ENCODE measurements around the gene SPSB2.

The SPSB2 gene

DNA sequence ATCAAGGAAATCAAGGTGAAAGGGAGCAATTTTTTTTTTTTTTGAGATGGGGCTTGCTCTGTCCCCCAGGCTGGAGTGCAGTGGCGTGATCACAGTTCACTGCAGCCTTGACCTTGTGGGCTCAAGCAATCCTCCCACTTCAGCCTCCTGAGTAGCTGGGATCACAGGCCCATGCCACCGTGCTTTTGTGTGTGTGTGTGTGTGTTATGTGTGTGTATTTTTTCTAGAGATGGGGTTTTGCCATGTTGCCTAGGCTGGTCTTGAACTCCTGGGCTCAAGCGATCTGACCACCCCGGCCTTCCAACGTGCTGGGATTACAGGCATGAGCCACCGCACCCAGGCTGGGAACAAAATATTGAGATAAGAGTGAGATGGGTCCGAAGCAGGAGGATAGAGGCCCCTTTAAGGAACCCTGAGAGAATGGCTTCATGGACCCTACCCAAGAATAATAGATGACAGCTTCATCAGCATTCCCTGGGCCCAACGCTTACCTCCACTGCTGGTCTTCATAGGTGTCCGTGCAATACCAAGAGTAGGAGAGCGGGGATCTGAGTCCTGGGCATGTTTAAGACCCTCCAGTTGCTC is 23.0 kb downstream of the SPSB2 start:
- DNase-seq: no peak

DNA sequence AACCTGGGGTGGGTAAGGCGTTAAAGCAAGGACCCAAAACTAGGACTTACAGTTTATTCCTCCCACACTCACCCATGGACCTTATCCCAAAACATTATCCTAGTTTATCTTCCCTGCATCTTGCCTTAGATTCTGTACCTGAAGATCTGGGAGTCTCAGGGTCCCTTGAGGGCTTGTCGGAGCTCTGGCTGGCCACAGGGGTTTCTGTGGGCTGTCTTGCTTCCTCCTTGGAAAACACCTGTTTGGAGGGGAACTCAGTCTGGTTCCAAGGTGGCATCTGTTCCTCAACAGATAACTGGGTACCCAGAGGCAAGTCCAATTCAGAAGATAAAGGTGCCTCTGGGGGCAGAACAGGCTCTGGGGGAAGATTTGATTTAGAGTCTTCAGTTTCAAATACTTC is 23.7 kb downstream of the SPSB2 start:
- no peak for DNase-seq

DNA sequence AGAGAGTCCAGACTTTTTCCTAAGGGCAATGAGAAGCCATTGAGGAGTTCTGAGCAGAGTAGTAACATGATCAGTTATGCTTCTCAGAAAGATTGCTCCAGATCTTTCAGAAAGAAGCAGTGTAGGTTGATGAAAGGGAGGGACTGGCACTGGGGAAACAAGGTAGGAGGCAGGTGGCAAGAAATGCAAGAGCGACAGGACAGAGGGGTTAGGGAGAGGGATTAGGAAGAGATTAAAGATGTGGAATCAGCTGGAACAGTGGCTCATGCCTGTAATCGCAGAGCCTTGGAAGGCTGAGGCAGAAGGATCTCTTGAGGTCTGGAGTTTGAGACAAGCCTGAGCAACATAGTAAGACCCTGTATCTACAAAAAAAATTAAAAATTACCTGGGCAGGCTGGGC is 25.4 kb downstream of the SPSB2 start:
- no peak for DNase-seq

DNA sequence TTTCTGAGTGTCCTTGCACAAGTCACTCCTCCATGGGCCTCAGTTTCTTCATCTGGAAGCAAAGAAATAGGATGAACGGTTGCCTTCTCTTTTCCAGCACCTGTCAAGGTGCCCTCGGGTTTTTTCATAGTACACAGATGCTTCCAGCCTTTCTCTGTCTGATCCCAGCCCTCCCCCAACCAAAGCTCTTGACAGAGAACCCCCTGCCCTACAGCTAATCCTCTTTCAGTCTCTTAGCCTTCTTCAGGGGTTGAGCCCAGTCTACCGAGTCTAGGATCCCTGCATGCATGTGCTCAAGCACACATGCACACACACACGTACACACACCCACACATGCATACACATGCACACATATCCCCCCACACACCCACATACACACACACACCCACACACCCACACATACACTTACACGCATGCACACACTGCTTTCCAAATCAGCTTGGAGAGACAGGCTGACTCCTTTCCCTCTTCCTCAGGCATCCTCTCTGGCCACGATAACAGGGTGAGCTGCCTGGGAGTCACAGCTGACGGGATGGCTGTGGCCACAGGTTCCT is 26.7 kb downstream of the SPSB2 start:
- no peak for DNase-seq

GRCh38 chr12:6845395-6845794 is 27.7 kb downstream of the SPSB2 start:
- no peak for DNase-seq

- no peak for DNase-seq
Measured at GRCh38 chr12:6843118-6843902, 29.8 kb downstream of the SPSB2 start.

- DNase-seq: no peak
Measured at GRCh38 chr12:6842075-6842474, 31.0 kb downstream of the SPSB2 start.

DNA sequence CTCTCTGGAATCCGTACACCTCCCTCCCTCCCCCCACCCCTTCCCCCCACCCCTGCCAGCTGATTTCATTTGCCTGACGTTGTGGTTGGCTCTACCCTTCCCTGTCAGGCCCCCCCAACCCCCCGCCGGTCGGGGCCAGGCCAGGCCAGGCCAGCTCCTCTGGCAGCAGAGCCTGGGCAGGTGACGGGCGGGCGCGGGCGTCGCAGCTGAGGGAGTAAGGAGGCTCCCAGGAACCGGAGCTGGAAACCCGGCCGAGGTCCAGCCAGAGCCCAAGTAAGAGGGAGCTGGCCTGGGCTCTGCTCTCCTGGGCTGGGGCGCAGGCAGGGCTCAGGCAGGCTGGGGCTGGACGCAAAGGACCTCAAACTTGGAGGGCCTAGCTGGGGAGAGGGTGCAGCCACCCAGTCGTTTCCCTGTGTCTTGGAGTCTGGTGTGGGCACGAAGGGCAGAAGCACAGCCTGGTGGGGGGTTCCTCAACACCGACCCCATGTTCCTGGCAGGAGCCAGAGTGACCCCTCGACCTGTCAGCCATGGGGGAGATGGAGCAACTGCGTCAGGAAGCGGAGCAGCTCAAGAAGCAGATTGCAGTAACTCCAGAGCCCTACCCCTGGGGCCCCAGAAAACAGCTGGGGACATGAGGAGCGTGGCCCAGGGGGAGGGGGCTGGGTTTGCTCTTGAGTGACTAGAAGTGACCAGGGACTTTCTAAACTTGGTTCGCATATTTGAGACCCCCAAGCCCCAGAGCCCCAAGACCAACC is 32.2 kb downstream of the SPSB2 start, which contains the start of gene GNB3:
Gene GNB3 (plus strand): TSS at position 165 of the 755 bp plus-strand sequence. CDS start 363 bp downstream, at position 528.
- DNase-seq: no peak

DNA sequence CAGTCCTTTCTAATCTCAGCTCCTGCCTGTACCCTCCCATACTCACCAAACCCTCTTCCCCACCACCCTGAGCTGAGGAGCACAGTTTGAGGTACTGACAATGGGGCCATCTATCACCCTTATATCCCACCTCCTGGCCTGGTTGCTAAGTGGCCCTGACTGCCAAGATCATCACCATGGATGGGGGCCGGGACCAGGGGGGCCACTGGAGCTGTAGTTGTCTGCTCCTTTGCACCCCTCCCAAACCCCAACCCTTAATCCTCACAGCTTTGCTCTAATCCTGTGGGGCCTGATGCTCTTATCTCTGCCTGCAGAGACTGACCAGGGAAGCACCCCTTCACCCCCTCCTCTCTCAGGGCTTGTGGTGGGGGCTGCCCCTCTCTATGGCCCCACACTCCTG is 32.8 kb downstream of the SPSB2 start:
- DNase-seq: no peak

GRCh38 chr12:6839482-6840201 is 33.5 kb downstream of the SPSB2 start:
- no peak for DNase-seq

DNA sequence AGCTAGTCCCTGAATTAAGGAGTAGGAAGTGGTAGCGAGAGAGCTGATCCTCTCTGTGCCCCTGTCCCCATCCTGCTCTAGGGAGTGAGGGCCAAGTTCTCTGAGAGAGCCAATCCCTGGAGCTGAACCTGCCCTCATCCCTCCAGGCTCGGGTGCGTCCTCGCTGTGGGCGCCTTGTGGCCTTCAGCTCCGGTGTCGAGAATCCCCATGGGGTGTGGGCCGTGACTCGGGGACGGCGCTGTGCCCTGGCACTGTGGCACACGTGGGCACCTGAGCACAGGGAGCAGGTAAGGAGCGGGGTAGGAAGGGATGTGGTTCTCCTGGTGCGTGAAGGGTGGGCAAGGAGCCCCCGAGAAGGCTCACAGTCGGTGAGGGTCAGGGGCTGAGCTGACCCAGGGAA is 34.2 kb downstream of the SPSB2 start:
- no peak for DNase-seq

- DNase-seq: no peak
Measured at GRCh38 chr12:6837370-6838060, 35.6 kb downstream of the SPSB2 start.

GRCh38 chr12:6836851-6837250 is 36.3 kb downstream of the SPSB2 start:
- no peak for DNase-seq

DNA sequence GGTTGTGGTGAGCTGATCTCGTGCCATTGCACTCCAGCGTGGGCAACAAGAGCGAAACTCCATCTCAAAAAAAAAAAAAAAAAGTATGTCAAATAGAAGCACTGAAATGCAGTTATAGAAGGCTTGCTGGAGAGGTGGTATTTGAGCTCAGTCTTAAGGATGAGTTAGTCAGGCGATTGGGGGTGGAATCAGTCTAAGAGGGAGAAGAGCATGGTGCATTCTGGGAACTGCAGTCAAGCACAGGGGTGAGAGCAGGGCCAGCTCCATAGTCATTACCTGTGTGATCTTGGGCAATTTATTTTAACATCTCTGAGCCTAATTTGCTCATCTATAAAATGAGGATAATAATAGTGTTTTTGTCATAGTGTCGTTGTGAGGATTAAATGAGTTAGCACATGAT is 38.2 kb downstream of the SPSB2 start:
- DNase-seq: no peak

DNA sequence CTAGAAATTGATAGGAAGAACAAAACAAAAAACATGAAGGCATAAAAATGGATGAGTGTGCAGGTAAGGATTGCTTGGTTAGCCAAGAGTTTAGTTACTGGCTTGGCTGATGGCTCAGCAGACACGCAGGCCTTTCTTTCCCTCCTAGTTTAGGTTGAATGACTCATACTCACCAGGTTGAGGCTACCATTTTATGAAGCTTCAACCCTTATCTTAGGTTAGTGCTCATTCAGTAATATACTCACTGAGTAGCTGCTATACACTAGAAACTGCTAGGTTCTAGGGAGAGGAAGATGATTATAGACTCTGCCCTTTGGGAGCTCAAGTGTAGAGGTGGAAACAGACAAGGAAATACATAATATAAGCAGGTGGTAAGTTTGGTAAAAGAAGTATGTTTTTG is 38.8 kb downstream of the SPSB2 start:
- no peak for DNase-seq

GRCh38 chr12:6833189-6833890 is 39.8 kb downstream of the SPSB2 start:
- DNase-seq: no peak

DNA sequence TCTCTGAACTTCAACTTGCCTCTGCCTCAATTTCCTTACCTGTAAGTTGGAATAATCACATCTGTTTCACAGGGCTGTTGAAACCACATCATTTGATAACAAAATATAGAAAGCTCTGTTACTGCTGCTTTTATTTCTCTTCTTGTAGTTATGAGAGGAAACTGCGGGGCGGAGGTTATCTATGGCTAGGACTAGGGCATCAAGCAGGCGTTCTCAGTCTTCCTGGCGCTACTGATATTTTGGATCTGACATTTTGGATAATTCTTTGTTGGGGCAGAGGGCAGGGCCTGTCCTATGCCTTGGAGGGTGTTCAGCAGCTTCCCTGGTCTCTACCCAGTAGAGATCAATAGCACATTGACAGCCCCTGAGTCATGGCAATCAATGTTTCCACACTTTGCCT is 41.0 kb downstream of the SPSB2 start:
- DNase-seq: no peak

DNA sequence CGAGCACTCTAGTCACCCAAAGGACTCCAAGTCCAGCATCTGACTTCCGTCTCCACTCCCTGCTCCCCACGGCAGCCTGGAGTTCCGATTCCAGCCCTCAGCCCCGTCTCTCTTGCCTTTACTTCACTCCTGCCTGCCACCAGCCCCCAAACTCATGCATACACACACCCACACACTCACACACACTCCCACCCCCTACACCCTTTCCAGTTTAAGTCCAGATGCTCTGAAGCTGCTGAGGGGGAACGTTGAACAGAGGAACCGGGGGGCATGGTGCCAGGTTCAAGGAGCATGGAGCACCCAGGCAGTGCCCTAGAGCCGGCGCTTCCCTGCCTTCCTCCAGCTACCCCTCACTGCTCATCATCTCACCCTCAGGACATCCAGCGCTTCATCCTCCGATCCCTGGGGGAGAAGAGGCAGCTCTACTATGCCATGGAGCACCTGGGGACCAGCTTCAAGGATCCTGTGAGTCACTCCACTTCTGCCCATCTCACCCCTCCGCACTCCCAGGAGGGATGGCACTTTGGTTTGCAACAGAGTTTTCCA is 41.6 kb downstream of the SPSB2 start:
- no peak for DNase-seq

DNA sequence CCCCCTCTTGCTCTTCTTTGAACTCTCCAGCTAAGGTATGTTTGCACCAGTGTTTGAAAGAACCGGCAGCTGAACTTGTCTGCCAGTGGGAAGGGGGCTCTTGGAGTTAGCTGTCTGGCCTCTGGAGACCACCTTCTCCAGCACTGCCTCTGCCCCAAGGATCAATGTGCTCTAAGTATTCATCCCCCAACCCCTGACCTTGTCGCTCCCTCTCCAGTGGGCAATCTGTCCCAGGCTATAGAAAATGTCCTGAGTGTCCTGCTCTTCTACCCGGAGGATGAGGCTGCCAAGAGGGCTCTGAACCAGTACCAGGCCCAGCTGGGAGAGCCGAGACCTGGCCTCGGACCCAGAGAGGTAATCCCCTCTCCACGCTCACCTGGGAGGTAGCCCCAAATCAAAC is 42.1 kb downstream of the SPSB2 start:
- DNase-seq: no peak

- DNase-seq: no peak
Measured at GRCh38 chr12:6830286-6830890, 42.7 kb downstream of the SPSB2 start.

Measured in activated CD4-positive, alpha-beta T cell treated with anti-CD3 and anti-CD28 coated beads for 48 hours (primary cell).